IMR-90 (cell line): Measurements from ENCODE around the gene LY9. TPM values are rescaled to one million over a fixed set of nuclear protein-coding genes. Genes with fewer than 3 reads are reported as not detected.

Source experiments
- ATAC-seq: fragments of 200-7000 bp; cut with Tn5 transposase; 2 replicates; pipeline ENCODE4 v1.9.1; 2020; ENCODE audit warnings: low read depth, mild to moderate bottlenecking, moderate library complexity
- BruUV-seq: library from RNA; stranded (reverse); fragments of 400-500 nt; replicated peaks from 2 replicates; lab custom pipeline; 2021; lab: Mats Ljungman, UMichigan
- CTCF ChIA-PET: fragments of 300-600 bp; formaldehyde crosslinking; extraction: SDS; loops from one replicate; lab custom pipeline; 2021; ENCODE audit warnings: antibody characterized with exemption; lab: Yijun Ruan, JAX
- POLR2A ChIA-PET: fragments of 300-600 bp; sonication (Branson Sonifier 250); formaldehyde crosslinking; loops from one replicate; lab custom pipeline; 2022; ENCODE audit warnings: antibody characterized with exemption; ENCODE audit not compliant: unreplicated experiment; lab: Charles Lee
- DNase-seq: peaks from one replicate; pipeline ENCODE4 v3.0.0; 2013
- H2AFZ ChIP-seq: replicated peaks from 2 replicates; pipeline ENCODE3; 2013; ENCODE audit warnings: low read length, mild to moderate bottlenecking; ENCODE audit not compliant: poor library complexity
- H2AK5ac ChIP-seq: 2 replicates; pipeline ENCODE4 v1.6.1; 2013; ENCODE audit warnings: low read depth, low read length, inconsistent platforms
- H2AK9ac ChIP-seq: replicated peaks from 2 replicates; pipeline ENCODE3; 2013; ENCODE audit warnings: mild to moderate bottlenecking, low read depth, low read length, moderate library complexity; ENCODE audit not compliant: poor library complexity
- H2BK120ac ChIP-seq: 2 replicates; pipeline ENCODE4 v1.6.1; 2013; ENCODE audit warnings: low read depth, low read length, inconsistent platforms
- H2BK15ac ChIP-seq: 3 replicates; pipeline ENCODE4 v1.6.1; 2013; ENCODE audit warnings: low read depth, low read length, inconsistent platforms
- H2BK20ac ChIP-seq: 2 replicates; pipeline ENCODE4 v1.6.1; 2013; ENCODE audit warnings: low read depth, mild to moderate bottlenecking, inconsistent platforms, low read length, moderate library complexity
- H2BK5ac ChIP-seq: 2 replicates; pipeline ENCODE4 v1.6.1; 2013; ENCODE audit warnings: mild to moderate bottlenecking, low read depth, low read length, inconsistent platforms; ENCODE audit not compliant: poor library complexity, severe bottlenecking
- H3K14ac ChIP-seq: replicated peaks from 2 replicates; pipeline ENCODE4 v1.6.1; 2013; ENCODE audit warnings: low read depth, low read length, inconsistent platforms
- H3K18ac ChIP-seq: 2 replicates; pipeline ENCODE4 v1.6.1; 2013; ENCODE audit warnings: low read depth, low read length, control low read depth
- H3K23ac ChIP-seq: 2 replicates; pipeline ENCODE4 v1.6.1; 2013; ENCODE audit warnings: low read depth, low read length, inconsistent platforms
- H3K27ac ChIP-seq: 2 replicates; pipeline ENCODE4 v1.5.1; 2013; ENCODE audit warnings: mild to moderate bottlenecking, control low read depth, low read length; ENCODE audit not compliant: insufficient read depth
- H3K27me3 ChIP-seq: 2 replicates; pipeline ENCODE4 v1.6.1; 2013; ENCODE audit warnings: low read length; ENCODE audit not compliant: control insufficient read depth, insufficient read depth
- H3K36me3 ChIP-seq: 2 replicates; pipeline ENCODE4 v1.6.1; 2013; ENCODE audit warnings: low read length, mixed read lengths; ENCODE audit not compliant: control insufficient read depth, insufficient read depth
- H3K4ac ChIP-seq: 2 replicates; pipeline ENCODE4 v1.6.1; 2013; ENCODE audit warnings: low read depth, low read length, inconsistent platforms
- H3K4me1 ChIP-seq: 2 replicates; pipeline ENCODE4 v1.6.1; 2013; ENCODE audit warnings: low read length, mixed read lengths; ENCODE audit not compliant: control insufficient read depth, insufficient read depth
- H3K4me2 ChIP-seq: 2 replicates; pipeline ENCODE4 v1.6.1; 2013; ENCODE audit warnings: low read depth, mild to moderate bottlenecking, control low read depth, low read length, moderate library complexity
- H3K4me3 ChIP-seq: 2 replicates; pipeline ENCODE4 v1.5.1; 2013; ENCODE audit warnings: low read depth, mild to moderate bottlenecking, control low read depth, low read length, moderate library complexity; ENCODE audit not compliant: insufficient read depth
- H3K56ac ChIP-seq: 2 replicates; pipeline ENCODE4 v1.6.1; 2013; ENCODE audit warnings: low read length, inconsistent platforms; ENCODE audit not compliant: insufficient read depth; ENCODE audit errors: extremely low read depth
- H3K79me1 ChIP-seq, 2 experiments: 2 replicates each; pipeline ENCODE4 v1.6.1; 2013; ENCODE audit warnings: low read length in 2 of 2, inconsistent platforms in 1 of 2, low read depth in 1 of 2
- H3K9ac ChIP-seq: 2 replicates; pipeline ENCODE4 v1.6.1; 2013; ENCODE audit warnings: low read depth, low read length, control low read depth
- H3K9me1 ChIP-seq: 2 replicates; pipeline ENCODE4 v1.6.1; 2013; ENCODE audit warnings: low read length, inconsistent platforms; ENCODE audit not compliant: insufficient read depth
- H3K9me3 ChIP-seq: 2 replicates; pipeline ENCODE4 v1.6.1; 2013; ENCODE audit warnings: low read length; ENCODE audit not compliant: control insufficient read depth, insufficient read depth
- H4K20me1 ChIP-seq: 2 replicates; pipeline ENCODE4 v1.6.1; 2013; ENCODE audit warnings: low read length, inconsistent platforms; ENCODE audit not compliant: insufficient read depth
- H4K5ac ChIP-seq: 2 replicates; pipeline ENCODE4 v1.6.1; 2013; ENCODE audit warnings: mild to moderate bottlenecking, low read depth, low read length, control low read depth
- H4K8ac ChIP-seq, 2 experiments: 2 replicates each; pipeline ENCODE4 v1.6.1; 2013; ENCODE audit warnings: low read depth in 2 of 2, low read length in 2 of 2, control low read depth in 1 of 2, inconsistent platforms in 1 of 2
- H4K91ac ChIP-seq: 2 replicates; pipeline ENCODE4 v1.6.1; 2013; ENCODE audit warnings: low read depth, low read length, inconsistent platforms; ENCODE audit not compliant: insufficient read depth
- MXI1 ChIP-seq: IDR thresholded peaks from 2 replicates; pipeline ENCODE4 v1.6.1; 2012; ENCODE audit warnings: low read depth, mild to moderate bottlenecking, low read length, moderate library complexity, borderline replicate concordance
- WGBS, 2 experiments: methylation state at CpG; one replicate each; pipeline versions ENCODE4 v1.1.5 to v1.1.7; 2013; ENCODE audit warnings: missing lambda C conversion rate in 2 of 2; ENCODE audit not compliant: insufficient read length in 1 of 2; ENCODE audit errors: extremely low coverage in 2 of 2; 5-methylcytosine and 5-hydroxymethylcytosine counted together
- dilution Hi-C: fragments of 300-500 bp; cut with HindIII; formaldehyde crosslinking; loops from one replicate; pipeline ENCODE4 v1.14.3; 2018; ENCODE audit warnings: low sequenced_read_pairs; ENCODE audit not compliant: unreplicated experiment
- in situ Hi-C: fragments of 300-500 bp; cut with MboI; formaldehyde crosslinking; loops from 3 replicates; pipeline ENCODE4 v1.14.3; 2019; ENCODE audit warnings: low sequenced_read_pairs, inconsistent platforms, mixed read lengths
- intact Hi-C: fragments of 100-400 bp; cut with micrococcal nuclease; formaldehyde crosslinking; loops from 2 replicates; pipeline ENCODE4 v1.10.0; 2022
- polyA plus RNA-seq, 3 experiments: library from polyadenylated mRNA; depleted of rRNA; stranded (reverse); fragments of >200 nt; gene quantifications; 2 replicates each; pipeline ENCODE4 v1.2.3, GENCODE V29; 2012; ENCODE audit warnings: low replicate concordance in 1 of 3
- total RNA-seq: library from RNA; depleted of rRNA; stranded (reverse); fragments of >200 nt; gene quantifications from 2 replicates; pipeline ENCODE4 v1.2.3, GENCODE V29; 2012

The LY9 gene
- total and polyA plus RNA-seq, 2 of the 4 experiments (the other 2 are of a cell fraction) = not detected

DNA sequence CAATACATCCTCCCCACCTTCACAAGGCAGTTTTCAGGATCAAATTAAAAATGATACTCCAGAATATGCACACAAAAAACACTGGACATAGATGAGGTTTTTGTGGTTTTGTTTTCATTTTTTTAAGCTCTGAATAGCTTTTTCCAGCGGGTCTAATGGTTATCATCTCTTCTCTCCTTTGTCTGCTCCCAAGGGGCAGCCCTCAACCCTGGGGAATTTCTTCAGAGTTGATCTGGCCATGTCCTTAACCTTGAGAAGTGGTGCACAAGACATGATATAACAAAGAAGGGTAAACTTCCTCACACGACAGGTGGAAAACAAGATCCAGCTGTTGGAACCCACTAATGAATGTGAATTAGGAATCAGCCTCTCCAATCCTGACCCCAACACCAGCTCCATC lies 68.2 kb downstream of the LY9 start:
- Histone ChIP-seq H3K4me3 (no peak overlapping the region), H3K27me3 (no peaks in the 10 kb centered on the region), H2BK20ac (no peak overlapping the region), H2AK5ac (no peak overlapping the region), H2BK5ac (no peak overlapping the region), H2AFZ (no peak overlapping the region), H4K20me1 (no peaks in the 10 kb centered on the region), H3K27ac (no peak overlapping the region), H3K4ac (no peak overlapping the region), H3K56ac (no peak overlapping the region), H2BK15ac (no peak overlapping the region), H3K18ac (no peak overlapping the region), H2AK9ac (no peak overlapping the region), H3K9ac (no peak overlapping the region), H3K36me3 (no peaks in the 10 kb centered on the region), H3K4me2 (no peak overlapping the region), H2BK120ac (no peak overlapping the region), H3K9me1 (no peaks in the 10 kb centered on the region), H4K91ac (no peak overlapping the region), H3K79me1 (no peaks in the 10 kb centered on the region), H3K9me3 (no peaks in the 10 kb centered on the region), H4K8ac (no peak overlapping the region), H4K5ac (no peak overlapping the region), H3K14ac (no peak overlapping the region), H3K23ac (no peak overlapping the region), H3K4me1 (no peaks in the 10 kb centered on the region)
- ATAC-seq = no peak
- POLR2A ChIA-PET = no interaction called here
- DNase-seq = no peak
- TF ChIP-seq MXI1 = no peak
- BruUV-seq = no TSS peak
- no CpG with 5 or more reads among the region's 2 CpGs for WGBS, 2 experiments
- intact Hi-C loops = no loop called here
- in situ Hi-C loops = no loop called here
- CTCF ChIA-PET = no interaction called here
- dilution Hi-C loops = no loop called here
